Gastrocnemius medialis (tissue), 4 donors: ENCODE measurements around the gene GALNT18. TPM values are rescaled to one million over a fixed set of nuclear protein-coding genes. Genes with fewer than 3 reads are reported as not detected.

Experiments used
- ATAC-seq, 2 donors: fragments of 150-250 bp; one replicate each; pipeline ENCODE4 v1.9.1; 2016
- DNase-seq, 2 donors: peaks; one replicate each; pipeline ENCODE4 v3.0.0-alpha.2; 2019
- H3K27ac ChIP-seq, 4 donors: fragments of 200-600 bp; sonication (generic); 1 replicate in 1 of 4; 2 replicates in 3 of 4; pipeline ENCODE4 v1.5.1; 2016 to 2018; ENCODE audit warnings: mild to moderate bottlenecking in 2 of 4, moderate library complexity in 1 of 4
- H3K27me3 ChIP-seq, 3 donors: fragments of 200-600 bp; sonication (generic) in 2 of 3; 1 replicate in 1 of 3; 2 replicates in 2 of 3; pipeline versions ENCODE4 v1.5.1 to v1.6.0; 2016 to 2019; ENCODE audit warnings: mild to moderate bottlenecking in 1 of 3, moderate library complexity in 1 of 3
- H3K36me3 ChIP-seq, 2 donors: fragments of 200-600 bp; sonication (generic) in 1 of 2; one replicate each; pipeline ENCODE4 v1.5.1; 2017 to 2018
- H3K4me1 ChIP-seq, 2 donors: fragments of 200-600 bp; sonication (generic) in 1 of 2; one replicate each; pipeline ENCODE4 v1.5.1; 2016 to 2017; ENCODE audit warnings: mild to moderate bottlenecking in 2 of 2
- H3K4me3 ChIP-seq, 4 donors: fragments of 200-600 bp; sonication (generic) in 3 of 4; 1 replicate in 1 of 4; 2 replicates in 3 of 4; pipeline ENCODE4 v1.5.1; 2016 to 2019; ENCODE audit warnings: mild to moderate bottlenecking in 2 of 4
- H3K9me3 ChIP-seq, 3 donors: fragments of 200-600 bp; sonication (generic) in 2 of 3; 1 replicate in 1 of 3; 2 replicates in 2 of 3; pipeline ENCODE4 v1.5.1; 2016 to 2019
- CTCF ChIP-seq, 5 experiments: fragments of 450-650 bp in 3 of 5; fragments of 200-600 bp in 2 of 5; sonication (generic) in 2 of 5; IDR thresholded peaks in 4 of 5; conservative IDR thresholded peaks in 1 of 5; 1 replicate in 4 of 5; 2 replicates in 1 of 5; pipeline ENCODE4 v1.5.1; 2016 to 2019; ENCODE audit warnings: antibody characterized with exemption in 5 of 5, mild to moderate bottlenecking in 3 of 5, moderate library complexity in 3 of 5
- POLR2A ChIP-seq, 2 donors: fragments of 450-650 bp; IDR thresholded peaks; one replicate each; pipeline ENCODE4 v1.6.1; 2017; ENCODE audit warnings: antibody characterized with exemption in 2 of 2, mild to moderate bottlenecking in 2 of 2, moderate library complexity in 2 of 2
- in situ Hi-C, 4 donors: fragments of 200-750 bp; cut with MboI; loops; one replicate each; pipeline versions ENCODE4 v1.15.0 to v1.8.0; 2017; ENCODE audit warnings: low sequenced_read_pairs in 4 of 4
- intact Hi-C: fragments of 100-400 bp; cut with DNase I; formaldehyde crosslinking; loops from one replicate; pipeline ENCODE4 v1.15.1; 2023; ENCODE audit warnings: low total_unique reads
- total RNA-seq, 4 donors: library from RNA; depleted of rRNA; stranded (reverse); fragments of >200 nt; gene quantifications; one replicate each; pipeline versions ENCODE4 v1.1.0 to v1.2.3, GENCODE V29; 2016

The GALNT18 gene
- total RNA-seq, 4 donors from 2014 or later = 10.5 to 29.2 (median 11.2) TPM

- peaks cover 0 to 3% of the 10 kb centered on the region in 2 donors for H3K4me1 ChIP-seq
- H3K9me3 ChIP-seq = no peaks in the 10 kb centered on the region
- no peaks in the 10 kb centered on the region for H3K36me3 ChIP-seq
- H3K27me3 ChIP-seq = no peaks in the 10 kb centered on the region
- H3K4me3 ChIP-seq = no peak overlapping the region
- no peak for DNase-seq
- ATAC-seq = no peak
- H3K27ac ChIP-seq = no peak overlapping the region
- TF ChIP-seq CTCF (IDR thresholded peaks at IDR 0.05 in 4 of 5, conservative IDR thresholded peaks at IDR 0.05 in 1 of 5) = no peak
- in situ Hi-C loops (no loop called here), intact Hi-C loops (no loop called here)
Observed at GRCh38 chr11:11499300-11499699, 122.5 kb downstream of the GALNT18 start.

- Histone ChIP-seq H3K27me3 (no peaks in the 10 kb centered on the region), H3K4me1 (peaks cover 0 to 3% of the 10 kb centered on the region in 2 donors), H3K9me3 (no peaks in the 10 kb centered on the region), H3K27ac (no peak overlapping the region), H3K4me3 (no peak overlapping the region), H3K36me3 (no peaks in the 10 kb centered on the region)
- intact Hi-C loops (no loop called here), in situ Hi-C loops (no loop called here)
- ATAC-seq (no peak), DNase-seq (no peak)
- TF ChIP-seq CTCF (IDR thresholded peaks at IDR 0.05 in 4 of 5, conservative IDR thresholded peaks at IDR 0.05 in 1 of 5) (no peak), POLR2A (IDR thresholded peaks at IDR 0.05) (no peak)
Observed at GRCh38 chr11:11498195-11498594, 123.6 kb downstream of the GALNT18 start.

GRCh38 chr11:11496879-11497278 is 124.9 kb downstream of the GALNT18 start:
- no peak for DNase-seq
- Histone ChIP-seq H3K4me3 (no peak overlapping the region), H3K4me1 (peaks cover 0 to 3% of the 10 kb centered on the region in 2 donors), H3K9me3 (no peaks in the 10 kb centered on the region), H3K27ac (no peak overlapping the region), H3K36me3 (no peaks in the 10 kb centered on the region), H3K27me3 (no peaks in the 10 kb centered on the region)
- TF ChIP-seq POLR2A (IDR thresholded peaks at IDR 0.05) = no peak
- TF ChIP-seq CTCF (IDR thresholded peaks at IDR 0.05 in 4 of 5, conservative IDR thresholded peaks at IDR 0.05 in 1 of 5) = no peak
- in situ Hi-C loops (no loop called here), intact Hi-C loops (no loop called here)
- ATAC-seq = no peak

- H3K4me1 ChIP-seq = peaks cover 6 to 21% of the 10 kb centered on the region in 2 donors
- H3K27me3 ChIP-seq = no peaks in the 10 kb centered on the region
- H3K27ac ChIP-seq = no peak overlapping the region
- no peaks in the 10 kb centered on the region for H3K36me3 ChIP-seq
- DNase-seq = no peak
- intact Hi-C loops (no loop called here), in situ Hi-C loops (no loop called here)
- TF ChIP-seq POLR2A (IDR thresholded peaks at IDR 0.05) (no peak), CTCF (IDR thresholded peaks at IDR 0.05 in 4 of 5, conservative IDR thresholded peaks at IDR 0.05 in 1 of 5) (no peak)
- no peaks in the 10 kb centered on the region for H3K9me3 ChIP-seq
- no peak overlapping the region for H3K4me3 ChIP-seq
- ATAC-seq = no peak
Observed at GRCh38 chr11:11494348-11494747, 127.5 kb downstream of the GALNT18 start.

GRCh38 chr11:11493698-11494097 is 128.1 kb downstream of the GALNT18 start:
- Histone ChIP-seq H3K27me3 (no peaks in the 10 kb centered on the region), H3K4me1 (peaks cover 6 to 18% of the 10 kb centered on the region in 2 donors), H3K36me3 (no peaks in the 10 kb centered on the region), H3K27ac (no peak overlapping the region), H3K9me3 (no peaks in the 10 kb centered on the region), H3K4me3 (no peak overlapping the region)
- DNase-seq (no peak), ATAC-seq (no peak)
- intact Hi-C loops = no loop called here
- TF ChIP-seq POLR2A (IDR thresholded peaks at IDR 0.05) (no peak), CTCF (IDR thresholded peaks at IDR 0.05 in 4 of 5, conservative IDR thresholded peaks at IDR 0.05 in 1 of 5) (no peak)
- in situ Hi-C loops = no loop called here
